Activated CD4-positive, alpha-beta T cell treated with anti-CD3 and anti-CD28 coated beads for 36 hours (primary cell): ENCODE data around the gene SIRPB2. TPM values are rescaled to one million over a fixed set of nuclear protein-coding genes. Genes with fewer than 3 reads are reported as not detected.
"Not testable (repeated sequence)": the region's sequence is repeated elsewhere in the genome, so short reads cannot be mapped to it uniquely, and the experiment has no call there.

Experiments used
- ATAC-seq: fragments of 200-7000 bp; cut with Tn5 transposase; one replicate; pipeline ENCODE4 v1.10.0; 2021; ENCODE audit warnings: mild to moderate bottlenecking, moderate library complexity
- CTCF ChIA-PET: fragments of 350-600 bp; sonication (Branson Sonifier 250); formaldehyde crosslinking; loops from one replicate; lab custom pipeline; 2021; ENCODE audit warnings: antibody characterized with exemption; lab: Charles Lee
- POLR2A ChIA-PET: fragments of 350-600 bp; sonication (Branson Sonifier 250); formaldehyde crosslinking; loops from one replicate; lab custom pipeline; 2021; ENCODE audit warnings: antibody characterized with exemption, inconsistent platforms; lab: Charles Lee
- DNase-seq: peaks from one replicate; pipeline ENCODE4 v3.0.0-alpha.2; 2020
- H3K27ac Mint-ChIP-seq: one replicate; pipeline ENCODE4 v1.8.0; 2021; ENCODE audit warnings: mixed read lengths
- H3K27me3 Mint-ChIP-seq: one replicate; pipeline ENCODE4 v1.8.0; 2021; ENCODE audit warnings: mixed read lengths
- H3K36me3 Mint-ChIP-seq: one replicate; pipeline ENCODE4 v1.8.0; 2021; ENCODE audit warnings: low read depth, mixed read lengths
- H3K4me1 Mint-ChIP-seq: one replicate; pipeline ENCODE4 v1.8.0; 2021; ENCODE audit warnings: mixed read lengths
- H3K4me3 Mint-ChIP-seq: one replicate; pipeline ENCODE4 v1.8.0; 2021; ENCODE audit warnings: mild to moderate bottlenecking, moderate library complexity, mixed read lengths
- H3K9me3 Mint-ChIP-seq: one replicate; pipeline ENCODE4 v1.8.0; 2021; ENCODE audit warnings: low read depth, mixed read lengths
- intact Hi-C, 2 experiments: fragments of 100-400 bp; cut with DNase I in 1 of 2; cut with micrococcal nuclease in 1 of 2; formaldehyde crosslinking; loops; one replicate each; pipeline versions ENCODE4 v1.14.2 to v1.15.1; 2022 to 2024; cut with DNase I, micrococcal nuclease
- total RNA-seq, 2 experiments: library from RNA; stranded (reverse); gene quantifications; one replicate each; pipeline ENCODE4 v1.2.3, GENCODE V29; 2021

SIRPB2 gene
- total RNA-seq, 2 experiments from 2014 or later = not detected

DNA sequence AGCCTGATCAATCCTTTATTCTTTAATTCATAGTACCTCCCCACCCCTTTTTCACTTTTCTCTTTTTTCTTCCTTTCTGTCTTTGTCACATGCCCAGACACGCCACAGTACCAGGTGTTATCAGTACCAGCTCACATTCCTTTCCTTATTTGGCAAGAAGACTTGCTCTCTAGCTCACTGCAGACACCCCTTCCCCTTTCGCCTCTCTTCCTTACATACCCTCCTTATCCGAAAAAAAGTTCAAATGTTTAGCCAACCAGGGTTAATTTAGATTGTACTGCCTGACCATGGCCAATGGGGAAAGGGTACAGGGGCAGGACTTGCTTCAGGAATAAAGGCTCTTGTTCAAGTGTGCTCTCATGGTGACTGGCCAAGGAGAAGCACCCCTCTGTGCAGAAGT is 9.3 kb upstream of the SIRPB2 start:
- ChIA-PET CTCF (interaction anchor here (0.7 to 1.2 kb wide), 3 partner anchors 32 to 277 kb away, joined by 4 to 6 read pairs (median 4); no protein-coding TSS in a partner anchor), POLR2A (interaction anchor here (0.7 kb wide), 1 partner anchor 179 kb away, joined by 3 read pairs; no protein-coding TSS in a partner anchor)
- Mint-ChIP-seq H3K36me3 (no peaks in the 10 kb centered on the region), H3K9me3 (no peaks in the 10 kb centered on the region), H3K4me3 (no peak overlapping the region), H3K4me1 (peaks cover 6% of the 10 kb centered on the region), H3K27me3 (peaks cover 19% of the 10 kb centered on the region), H3K27ac (no peak overlapping the region)
- no peak for ATAC-seq
- intact Hi-C loops = no loop called here
- DNase-seq = no peak

DNA sequence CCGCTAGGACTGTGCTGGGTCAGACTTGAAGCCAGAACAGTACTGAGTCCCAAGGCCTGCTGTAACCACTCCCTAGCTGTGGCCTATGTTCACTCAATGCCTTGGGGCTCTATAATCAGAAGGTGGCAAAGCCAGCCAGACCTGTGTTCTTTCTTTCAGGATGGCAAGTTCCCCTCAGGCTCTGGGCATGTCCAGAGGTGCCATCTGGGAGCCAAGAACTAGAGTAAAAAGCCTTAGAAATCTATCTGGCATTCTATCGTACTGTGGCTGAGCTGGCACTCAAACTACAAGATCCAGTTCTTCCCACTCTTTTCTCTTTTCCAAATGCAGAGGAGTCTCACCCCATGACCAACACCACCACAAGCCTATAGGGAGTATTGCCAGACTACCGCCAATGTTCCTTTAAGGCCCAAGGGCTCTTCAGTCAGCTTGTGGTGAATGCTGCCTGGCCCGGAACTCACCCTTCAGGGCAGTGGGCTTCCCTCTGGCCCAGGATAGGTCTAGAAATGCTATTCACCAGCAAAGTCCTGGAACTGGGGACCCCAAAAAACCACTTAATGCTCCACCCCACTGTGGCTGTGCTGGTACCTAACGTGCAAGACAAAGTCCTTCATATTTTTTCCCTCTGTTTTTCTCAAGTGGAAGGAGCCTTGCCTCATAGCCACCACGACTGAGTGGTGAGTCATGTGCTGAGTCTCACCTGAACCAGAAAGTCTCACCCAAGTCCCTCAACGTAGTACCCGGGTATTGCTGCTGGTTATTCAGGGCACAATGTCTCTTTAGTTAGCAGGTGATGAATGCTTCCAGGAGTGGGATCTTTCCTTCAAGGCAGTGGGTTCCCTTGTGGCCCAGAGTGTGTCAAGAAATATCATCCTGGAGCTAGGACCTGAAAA is 8.6 kb upstream of the SIRPB2 start:
- Mint-ChIP-seq H3K36me3 (no peaks in the 10 kb centered on the region), H3K4me1 (peaks cover 6% of the 10 kb centered on the region), H3K9me3 (no peaks in the 10 kb centered on the region), H3K27me3 (peaks cover 19% of the 10 kb centered on the region), H3K27ac (no peak overlapping the region), H3K4me3 (no peak overlapping the region)
- intact Hi-C loops = no loop called here
- ChIA-PET CTCF (interaction anchor here (0.5 to 2.1 kb wide), 5 partner anchors 32 to 285 kb away, joined by 3 to 7 read pairs (median 4); no protein-coding TSS in a partner anchor), POLR2A (no interaction called here)
- DNase-seq (peak; percentile 11), ATAC-seq (no peak)

DNA sequence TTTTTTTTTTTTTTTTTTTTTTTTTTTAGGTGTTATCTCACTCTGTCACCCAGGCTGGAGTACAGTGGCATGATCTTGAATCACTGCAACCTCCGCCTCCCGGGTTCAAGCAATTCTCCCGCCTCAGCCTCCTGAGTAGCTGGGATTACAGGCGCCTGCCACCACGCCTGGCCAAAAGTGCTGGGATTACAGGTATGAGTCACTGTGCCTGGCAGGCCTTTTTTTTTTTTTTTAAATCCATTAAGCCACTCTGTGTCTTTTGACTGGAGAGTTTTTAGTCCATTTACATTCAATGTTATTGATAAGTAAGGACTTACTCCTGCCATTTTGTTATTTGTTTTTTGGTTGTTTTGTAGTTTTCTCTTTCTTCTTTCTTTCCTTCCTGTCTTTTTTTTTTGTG is 6.2 kb upstream of the SIRPB2 start:
- intact Hi-C loops, POLR2A ChIA-PET, H3K27ac Mint-ChIP-seq, DNase-seq, ATAC-seq, H3K4me1 Mint-ChIP-seq, H3K36me3 Mint-ChIP-seq, H3K4me3 Mint-ChIP-seq, H3K9me3 Mint-ChIP-seq: not testable (repeated sequence)
- CTCF ChIA-PET = interaction anchor here (1.0 to 2.1 kb wide), 2 partner anchors 261 to 280 kb away, joined by 3 to 7 read pairs; no protein-coding TSS in a partner anchor
- peaks cover 13% of the 10 kb centered on the region for H3K27me3 Mint-ChIP-seq

DNA sequence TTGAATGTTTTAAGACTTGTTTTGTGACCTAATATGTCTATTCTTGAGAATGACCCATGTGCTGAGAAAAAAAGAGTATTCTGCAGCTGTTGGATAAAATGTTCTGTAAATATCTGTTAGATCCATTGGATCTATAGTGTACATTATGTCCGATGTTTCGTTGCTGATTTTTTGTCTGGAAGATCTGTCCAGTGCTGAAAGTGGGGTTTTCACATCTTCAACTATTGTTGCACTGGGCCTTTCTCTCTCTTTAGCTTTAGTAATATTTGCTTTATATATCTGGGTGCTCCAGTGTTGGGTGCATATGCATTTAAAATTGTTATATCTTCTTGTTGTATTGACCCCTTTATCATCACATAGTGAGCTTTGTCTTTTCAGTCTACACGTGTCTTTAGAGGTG is 5.7 kb upstream of the SIRPB2 start:
- ATAC-seq (no peak), DNase-seq (no peak)
- Mint-ChIP-seq H3K9me3 (peaks cover 3% of the 10 kb centered on the region), H3K36me3 (no peaks in the 10 kb centered on the region), H3K4me1 (peaks cover 11% of the 10 kb centered on the region), H3K27me3 (peaks cover 12% of the 10 kb centered on the region), H3K27ac (no peak overlapping the region), H3K4me3 (no peak overlapping the region)
- intact Hi-C loops = no loop called here
- ChIA-PET POLR2A (no interaction called here), CTCF (interaction anchor here (1.0 kb wide), 1 partner anchor 261 kb away, joined by 3 read pairs; no protein-coding TSS in a partner anchor)

DNA sequence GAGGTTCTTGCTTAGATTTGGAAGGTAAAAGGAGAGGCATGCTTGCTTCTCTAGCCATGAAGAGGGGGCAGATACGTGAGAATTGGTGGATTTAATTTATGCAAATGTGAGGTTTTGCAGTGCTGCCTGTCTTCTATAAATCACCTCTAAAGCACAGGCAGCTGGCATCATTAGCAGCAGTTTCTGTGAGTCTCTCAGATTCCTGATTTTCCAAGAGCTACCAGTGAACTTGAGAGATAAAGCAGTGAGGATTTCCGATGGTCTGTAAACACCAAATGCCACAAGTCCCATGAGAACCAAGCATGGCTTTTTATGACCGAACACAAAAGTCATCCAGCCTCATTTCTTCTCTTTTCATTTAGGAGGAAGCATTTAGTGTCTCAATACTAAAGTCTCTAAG is 3.2 kb upstream of the SIRPB2 start:
- Mint-ChIP-seq H3K36me3 (no peaks in the 10 kb centered on the region), H3K27me3 (peaks cover 6% of the 10 kb centered on the region), H3K27ac (no peak overlapping the region), H3K4me3 (no peak overlapping the region), H3K9me3 (peaks cover 3% of the 10 kb centered on the region), H3K4me1 (peaks cover 15% of the 10 kb centered on the region)
- CTCF ChIA-PET = interaction anchor here (0.6 to 1.6 kb wide), 3 partner anchors 8 to 50 kb away, joined by 3 to 5 read pairs (median 3); no protein-coding TSS in a partner anchor
- POLR2A ChIA-PET = no interaction called here
- ATAC-seq (no peak), DNase-seq (no peak)
- intact Hi-C loops = no loop called here

DNA sequence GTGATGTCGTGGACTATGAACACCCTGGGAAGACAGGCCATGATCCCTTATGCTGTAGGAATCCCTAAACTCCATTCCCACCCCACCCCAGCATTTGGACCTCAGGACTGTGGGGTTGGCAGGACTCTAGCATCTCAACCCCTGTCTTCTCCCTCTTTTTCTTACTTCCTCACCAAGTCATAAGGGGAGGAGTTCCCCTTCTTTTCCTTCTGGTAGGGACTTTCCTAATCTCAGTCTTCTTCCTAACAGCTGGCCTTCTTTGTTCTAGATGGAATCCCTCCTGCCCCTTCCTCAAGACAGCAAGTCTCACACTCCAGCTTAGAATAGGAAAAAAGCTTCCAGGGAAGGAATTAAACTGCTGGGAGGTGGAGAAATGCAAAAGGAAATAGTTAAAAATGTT is 2.3 kb upstream of the SIRPB2 start:
- Mint-ChIP-seq H3K36me3 (no peaks in the 10 kb centered on the region), H3K4me3 (no peak overlapping the region), H3K9me3 (peaks cover 3% of the 10 kb centered on the region), H3K4me1 (peaks cover 15% of the 10 kb centered on the region), H3K27ac (no peak overlapping the region), H3K27me3 (peaks cover 2% of the 10 kb centered on the region)
- POLR2A ChIA-PET = no interaction called here
- DNase-seq = no peak
- intact Hi-C loops = no loop called here
- ATAC-seq = no peak
- CTCF ChIA-PET = interaction anchor here (1.0 kb wide), 1 partner anchor 9 kb away, joined by 3 read pairs; no protein-coding TSS in a partner anchor

DNA sequence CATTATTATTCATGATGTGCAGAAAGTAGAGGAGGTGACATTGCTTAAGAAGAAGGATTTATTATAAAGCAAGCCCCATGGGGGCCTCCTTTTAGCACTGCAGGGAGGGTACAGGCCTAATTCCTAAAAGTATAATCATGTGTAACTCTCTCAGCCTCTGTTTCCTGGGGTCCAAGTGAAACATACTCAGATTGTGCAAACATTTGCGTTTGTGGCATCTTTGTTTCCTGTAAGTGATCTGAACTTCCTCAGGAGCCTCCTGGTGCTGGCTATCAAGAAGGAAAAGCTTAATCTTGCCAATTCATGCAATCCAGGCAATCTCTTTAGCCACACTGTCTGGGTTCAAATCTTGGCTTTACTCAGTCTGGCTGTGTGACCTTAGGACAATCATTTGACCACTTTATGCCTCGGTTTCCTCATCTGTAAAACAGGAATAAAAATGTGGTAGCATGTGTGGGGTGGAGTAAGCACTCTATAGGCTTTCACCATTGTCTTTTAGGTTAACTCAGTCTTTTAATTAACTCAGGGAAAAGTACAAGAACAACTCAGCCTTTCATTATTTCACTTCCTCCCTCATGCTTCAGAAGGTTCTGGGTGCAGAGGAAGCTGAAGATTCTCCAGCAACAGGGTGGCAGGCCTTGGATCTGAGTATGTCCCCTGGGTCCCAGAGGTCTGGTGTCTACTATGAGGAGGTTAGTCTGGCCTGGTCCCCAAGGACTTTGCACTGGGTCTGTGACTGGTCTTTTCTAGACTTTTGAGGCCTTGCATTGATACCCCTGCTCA is 831 bp upstream of the SIRPB2 start:
- ChIA-PET POLR2A (no interaction called here), CTCF (interaction anchor here (0.7 to 0.9 kb wide), 3 partner anchors 10 to 1129 kb away, joined by 3 read pairs; no protein-coding TSS in a partner anchor)
- DNase-seq (no peak), ATAC-seq (no peak)
- Mint-ChIP-seq H3K27me3 (peaks cover 9% of the 10 kb centered on the region), H3K27ac (no peak overlapping the region), H3K36me3 (no peaks in the 10 kb centered on the region), H3K9me3 (peaks cover 3% of the 10 kb centered on the region), H3K4me3 (no peak overlapping the region), H3K4me1 (peaks cover 15% of the 10 kb centered on the region)
- intact Hi-C loops = no loop called here

DNA sequence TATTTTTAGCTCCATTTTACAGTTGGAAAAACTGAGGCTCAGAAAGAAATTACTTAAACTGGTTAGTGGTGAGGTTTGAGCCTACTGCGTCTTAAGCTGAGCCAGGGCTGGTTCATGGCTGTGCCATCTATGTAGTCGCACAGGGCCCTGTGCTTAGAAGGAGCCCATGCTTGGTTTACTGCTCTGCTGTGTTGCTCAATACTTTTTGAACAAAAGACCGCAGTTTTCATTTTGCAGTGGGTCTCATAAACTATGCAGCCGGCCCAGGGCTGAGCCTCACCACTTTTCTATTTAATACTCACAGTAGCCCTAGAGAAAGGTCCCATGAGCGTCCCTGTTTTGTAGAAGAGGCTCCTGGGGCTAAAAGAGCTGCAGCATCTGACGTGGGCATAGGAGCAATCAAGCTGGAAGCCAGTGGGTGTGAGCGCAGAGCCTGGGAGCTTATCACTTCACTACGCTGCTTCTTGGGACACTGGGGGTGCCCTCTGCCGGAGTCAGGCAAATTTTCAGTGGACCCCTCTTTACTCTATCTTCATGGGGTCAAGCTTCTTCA is 501 bp downstream of the SIRPB2 start:
- peaks cover 11% of the 10 kb centered on the region for H3K27me3 Mint-ChIP-seq
- intact Hi-C loops = no loop called here
- no peak for ATAC-seq
- CTCF ChIA-PET = interaction anchor here (1.2 to 1.9 kb wide), 2 partner anchors 9 to 12 kb away, joined by 4 to 7 read pairs; no protein-coding TSS in a partner anchor
- peaks cover 3% of the 10 kb centered on the region for H3K9me3 Mint-ChIP-seq
- peaks cover 15% of the 10 kb centered on the region for H3K4me1 Mint-ChIP-seq
- DNase-seq = no peak
- no peak overlapping the region for H3K4me3 Mint-ChIP-seq
- H3K36me3 Mint-ChIP-seq = no peaks in the 10 kb centered on the region
- POLR2A ChIA-PET = no interaction called here
- no peak overlapping the region for H3K27ac Mint-ChIP-seq

DNA sequence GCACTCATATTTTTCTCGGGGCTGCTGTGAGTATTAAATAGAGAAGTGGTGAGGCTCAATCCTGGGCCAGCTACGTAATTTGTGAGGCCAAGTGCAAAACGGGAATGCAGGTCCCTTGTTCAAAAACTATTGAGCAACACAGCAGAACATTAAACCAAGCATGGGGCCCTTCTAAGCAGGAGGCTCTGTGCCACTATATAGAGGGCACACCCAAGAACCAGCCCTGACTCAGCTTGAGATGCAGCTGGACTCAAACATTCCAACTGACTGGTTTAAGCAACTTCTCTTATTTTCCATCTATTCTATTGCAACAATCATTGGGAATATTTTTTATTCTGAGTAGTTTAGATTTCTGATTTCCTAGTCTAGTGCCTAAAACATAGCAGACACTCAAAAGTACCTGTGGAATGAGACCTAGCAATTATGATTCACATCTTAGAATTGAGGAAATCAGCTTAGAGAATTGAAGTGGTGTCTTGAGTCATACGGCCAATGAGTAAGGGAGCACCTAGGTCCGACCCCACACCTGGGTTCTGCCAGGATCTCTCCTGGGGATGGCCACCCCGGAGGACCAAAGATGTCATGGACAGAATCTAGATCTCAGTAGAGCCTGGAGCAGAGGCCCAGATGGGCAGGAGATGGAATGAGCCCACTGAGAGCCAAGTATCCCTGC is 1.3 kb downstream of the SIRPB2 start:
- ChIA-PET POLR2A (no interaction called here), CTCF (interaction anchor here (0.7 to 1.9 kb wide), 3 partner anchors 8 to 719 kb away, joined by 3 to 7 read pairs (median 4); no protein-coding TSS in a partner anchor)
- ATAC-seq = no peak
- no peak overlapping the region for H3K27ac Mint-ChIP-seq
- H3K4me3 Mint-ChIP-seq = no peak overlapping the region
- intact Hi-C loops = no loop called here
- DNase-seq = no peak
- peaks cover 3% of the 10 kb centered on the region for H3K9me3 Mint-ChIP-seq
- H3K36me3 Mint-ChIP-seq = no peaks in the 10 kb centered on the region
- peaks cover 14% of the 10 kb centered on the region for H3K27me3 Mint-ChIP-seq
- peaks cover 15% of the 10 kb centered on the region for H3K4me1 Mint-ChIP-seq

DNA sequence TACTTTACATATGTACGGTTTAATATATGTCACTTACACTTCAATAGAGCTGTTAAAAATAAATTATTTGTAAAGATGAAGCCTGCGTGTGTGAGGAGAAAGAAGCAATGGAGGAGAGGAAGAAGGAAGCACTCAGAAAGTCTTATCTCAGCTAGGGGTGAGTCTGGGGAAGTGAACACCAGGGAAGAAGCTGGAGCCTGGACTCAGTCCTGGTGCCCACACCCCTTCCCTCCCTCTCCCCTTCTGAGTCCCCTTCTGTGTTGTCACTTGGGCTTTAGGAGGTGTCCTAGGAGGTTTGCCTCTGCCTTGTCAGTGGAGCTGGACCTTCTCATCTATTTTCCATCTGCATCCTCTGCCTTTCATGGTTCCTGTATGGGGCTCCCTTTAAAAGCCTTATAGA is 1.9 kb downstream of the SIRPB2 start:
- no peak for DNase-seq
- intact Hi-C loops = no loop called here
- Mint-ChIP-seq H3K36me3 (no peaks in the 10 kb centered on the region), H3K4me1 (peaks cover 15% of the 10 kb centered on the region), H3K27ac (no peak overlapping the region), H3K4me3 (no peak overlapping the region), H3K27me3 (peaks cover 17% of the 10 kb centered on the region), H3K9me3 (peaks cover 3% of the 10 kb centered on the region)
- ATAC-seq = no peak
- ChIA-PET POLR2A (no interaction called here), CTCF (interaction anchor here (0.7 to 1.9 kb wide), 2 partner anchors 13 to 719 kb away, joined by 3 to 7 read pairs; no protein-coding TSS in a partner anchor)
